GM15510 (cell line): ENCODE results near the gene SBF2.

ENCODE experiments used
- POLR2A ChIP-seq: IDR thresholded peaks from 3 replicates; pipeline ENCODE4 v1.6.1; 2011; ENCODE audit warnings: borderline replicate concordance; ENCODE audit not compliant: insufficient read length; ENCODE audit errors: extremely low read depth

The SBF2 gene

GRCh38 chr11:9941991-9942390 is 352.0 kb downstream of the SBF2 start:
- no peak for TF ChIP-seq POLR2A

- no peak for TF ChIP-seq POLR2A
Measured at GRCh38 chr11:9936754-9937153, 357.3 kb downstream of the SBF2 start.

- no peak for TF ChIP-seq POLR2A
Measured at GRCh38 chr11:9927670-9928069, 366.3 kb downstream of the SBF2 start.

- TF ChIP-seq POLR2A = no peak
Measured at GRCh38 chr11:9923280-9923679, 370.7 kb downstream of the SBF2 start.

GRCh38 chr11:9922806-9923205 is 371.2 kb downstream of the SBF2 start:
- no peak for TF ChIP-seq POLR2A

- TF ChIP-seq POLR2A = no peak
Measured at GRCh38 chr11:9916480-9916879, 377.5 kb downstream of the SBF2 start.

- TF ChIP-seq POLR2A = no peak
Measured at GRCh38 chr11:9914064-9914463, 380.0 kb downstream of the SBF2 start.

- TF ChIP-seq POLR2A = no peak
Measured at GRCh38 chr11:9905960-9906791, 387.8 kb downstream of the SBF2 start.

- no peak for TF ChIP-seq POLR2A
Measured at GRCh38 chr11:9905501-9905951, 388.5 kb downstream of the SBF2 start.

- no peak for TF ChIP-seq POLR2A
Measured at GRCh38 chr11:9903579-9903978, 390.4 kb downstream of the SBF2 start.

GRCh38 chr11:9901943-9902342 is 392.1 kb downstream of the SBF2 start:
- no peak for TF ChIP-seq POLR2A

- no peak for TF ChIP-seq POLR2A
Measured at GRCh38 chr11:9899676-9900075, 394.3 kb downstream of the SBF2 start.

GRCh38 chr11:9896902-9897301 is 397.1 kb downstream of the SBF2 start:
- no peak for TF ChIP-seq POLR2A

- TF ChIP-seq POLR2A = no peak
Measured at GRCh38 chr11:9895006-9895405, 399.0 kb downstream of the SBF2 start.

GRCh38 chr11:9893474-9893873 is 400.5 kb downstream of the SBF2 start:
- TF ChIP-seq POLR2A = no peak

GRCh38 chr11:9888938-9889337 is 405.1 kb downstream of the SBF2 start:
- no peak for TF ChIP-seq POLR2A

GRCh38 chr11:9887472-9887871 is 406.5 kb downstream of the SBF2 start:
- no peak for TF ChIP-seq POLR2A

- TF ChIP-seq POLR2A = no peak
Measured at GRCh38 chr11:9886595-9886994, 407.4 kb downstream of the SBF2 start.

GRCh38 chr11:9884601-9885000 is 409.4 kb downstream of the SBF2 start:
- TF ChIP-seq POLR2A = no peak
